ENCODE results near the gene NWD2. TPM values are rescaled to one million over a fixed set of nuclear protein-coding genes. Genes with fewer than 3 reads are reported as not detected.

Gene NWD2
- total RNA-seq, 2 experiments from 2014 or later, result not detected

DNA sequence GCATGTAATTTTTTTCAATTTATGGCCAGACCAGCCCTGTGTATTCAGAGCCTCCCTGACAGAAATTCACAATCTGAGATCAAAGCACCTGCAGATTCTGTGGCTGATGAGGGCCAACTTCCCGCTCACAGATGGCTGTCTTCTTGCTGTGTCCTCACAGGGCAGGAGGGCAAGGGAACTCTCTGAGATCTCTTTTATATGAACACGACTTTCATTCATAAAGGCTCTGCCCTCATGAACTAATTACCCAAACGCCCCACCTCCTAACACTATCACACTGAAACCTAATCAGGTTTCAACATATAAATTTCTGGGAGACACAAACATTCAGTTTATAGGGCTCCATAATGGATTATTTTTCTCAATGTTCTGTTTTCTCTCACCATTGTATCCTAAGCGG lies 192.6 kb downstream of the NWD2 start:
- Mint-ChIP-seq H3K9me3 (ENCODE audit: insufficient read depth) (no peaks in the 10 kb centered on the region), H3K27ac (no peak overlapping the region), H3K36me3 (ENCODE audit: low read depth) (no peaks in the 10 kb centered on the region), H3K27me3 (ENCODE audit: low read depth) (peaks cover 15% of the 10 kb centered on the region), H3K4me1 (ENCODE audit: low read depth) (no peaks in the 10 kb centered on the region), H3K4me3 (no peak overlapping the region)
- ChIA-PET POLR2A (no interaction called here), CTCF (interaction anchor here (0.7 kb wide), 1 partner anchor 17 kb away, joined by 3 read pairs; a partner anchor contains a TSS)
- ATAC-seq, result no peak
- DNase-seq, result no peak

DNA sequence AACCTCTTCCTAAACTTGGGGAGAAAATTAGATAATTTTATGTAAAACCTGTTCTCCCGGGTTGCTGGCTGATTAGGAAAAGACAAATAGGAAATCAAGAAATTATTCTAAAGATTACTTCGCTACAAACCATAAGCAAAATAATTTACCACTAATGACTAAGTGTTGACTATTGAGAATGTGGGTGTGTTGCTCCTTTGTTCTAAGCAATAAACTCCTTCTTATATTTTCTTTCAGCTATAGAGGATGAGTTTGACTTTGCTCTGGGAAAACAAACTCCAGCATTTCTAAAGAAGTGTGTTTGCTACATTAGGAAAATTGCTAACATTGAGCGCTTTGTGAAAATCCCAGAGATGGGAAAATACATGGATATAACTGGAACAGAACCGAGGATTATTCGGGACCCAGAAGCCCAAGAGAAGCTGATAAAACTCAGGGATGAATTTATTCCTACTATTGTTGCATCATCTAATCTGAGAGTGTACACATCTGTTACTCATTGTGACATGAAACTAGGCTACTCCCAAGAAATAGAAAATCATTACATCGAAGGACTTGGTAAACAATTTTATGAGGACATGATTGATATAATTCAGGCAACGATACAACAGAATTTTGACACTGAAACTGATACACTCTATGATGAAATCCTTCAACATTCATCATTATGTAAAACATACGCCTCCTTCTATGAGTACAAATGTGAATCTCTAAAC lies 194.2 kb downstream of the NWD2 start:
- Mint-ChIP-seq H3K4me1 (ENCODE audit: low read depth) (no peaks in the 10 kb centered on the region), H3K27ac (no peak overlapping the region), H3K27me3 (ENCODE audit: low read depth) (peaks cover 16% of the 10 kb centered on the region), H3K36me3 (ENCODE audit: low read depth) (no peaks in the 10 kb centered on the region), H3K4me3 (no peak overlapping the region), H3K9me3 (ENCODE audit: insufficient read depth) (no peaks in the 10 kb centered on the region)
- ATAC-seq (no peak), DNase-seq (no peak)
- POLR2A ChIA-PET, result no interaction called here
- CTCF ChIA-PET, result no interaction called here

DNA sequence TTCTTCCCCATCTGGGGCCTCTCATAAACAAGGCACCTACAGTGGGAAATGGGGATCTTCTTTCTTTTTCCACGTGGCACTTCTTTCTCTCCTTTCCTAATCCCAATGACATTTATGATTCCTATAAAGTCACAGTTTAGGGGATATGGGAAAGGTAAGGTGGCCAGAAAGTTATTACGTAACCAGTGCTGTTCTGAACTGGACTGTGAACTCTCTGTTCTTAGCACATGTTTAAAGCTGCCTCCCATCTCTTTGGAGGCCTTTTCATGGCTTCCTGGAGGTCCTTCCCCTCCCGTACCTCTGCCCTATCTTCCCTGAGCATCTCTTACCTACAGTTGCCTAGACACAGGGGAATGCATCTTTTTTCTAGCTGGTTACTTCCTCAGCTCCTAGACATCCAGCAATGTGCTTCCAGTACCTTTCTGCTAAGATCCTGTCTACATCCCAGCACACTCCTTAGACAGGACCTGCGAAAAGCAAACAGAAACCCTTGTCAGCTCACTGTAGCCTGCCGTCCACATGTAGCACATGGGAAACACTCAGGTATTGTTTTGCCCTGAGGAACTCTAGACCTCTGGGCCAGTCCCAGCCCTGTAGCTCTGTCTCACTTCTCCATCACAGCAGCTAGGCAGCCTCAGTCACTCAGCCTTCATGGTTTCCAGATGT lies 195.4 kb downstream of the NWD2 start:
- no peaks in the 10 kb centered on the region for H3K9me3 Mint-ChIP-seq (ENCODE audit: insufficient read depth)
- ATAC-seq, result no peak
- DNase-seq, result no peak
- H3K27me3 Mint-ChIP-seq (ENCODE audit: low read depth), result peaks cover 12% of the 10 kb centered on the region
- ChIA-PET CTCF (interaction anchor here (1.0 kb wide), 1 partner anchor 13 kb away, joined by 3 read pairs; no protein-coding TSS in a partner anchor), POLR2A (no interaction called here)
- H3K4me3 Mint-ChIP-seq, result no peak overlapping the region
- H3K36me3 Mint-ChIP-seq (ENCODE audit: low read depth), result no peaks in the 10 kb centered on the region
- H3K4me1 Mint-ChIP-seq (ENCODE audit: low read depth), result no peaks in the 10 kb centered on the region
- H3K27ac Mint-ChIP-seq, result no peak overlapping the region

DNA sequence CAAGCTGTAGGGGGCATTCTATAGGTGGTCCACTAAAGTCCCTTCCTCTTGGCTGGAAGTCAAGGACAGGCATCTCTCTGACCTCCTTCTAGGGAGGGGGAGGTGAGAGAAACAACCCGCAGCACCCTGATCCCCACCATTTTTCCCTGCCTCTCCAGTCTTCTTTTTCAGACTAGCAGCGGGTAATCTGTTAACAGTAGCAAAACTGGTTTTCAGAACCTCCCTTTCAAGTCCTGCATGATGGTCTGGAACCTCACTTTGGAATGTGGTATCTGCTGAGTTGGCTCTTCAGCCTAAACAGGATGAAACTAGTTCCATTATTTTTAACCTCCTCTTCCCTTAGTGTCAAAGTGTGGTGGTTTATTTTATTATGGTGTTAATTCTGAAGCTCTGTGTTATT lies 196.0 kb downstream of the NWD2 start:
- ATAC-seq (no peak), DNase-seq (no peak)
- H3K4me3 Mint-ChIP-seq, result no peak overlapping the region
- CTCF ChIA-PET, result interaction anchor here (1.0 kb wide), 1 partner anchor 13 kb away, joined by 3 read pairs; no protein-coding TSS in a partner anchor
- no peaks in the 10 kb centered on the region for H3K9me3 Mint-ChIP-seq (ENCODE audit: insufficient read depth)
- peaks cover 12% of the 10 kb centered on the region for H3K27me3 Mint-ChIP-seq (ENCODE audit: low read depth)
- H3K27ac Mint-ChIP-seq, result no peak overlapping the region
- POLR2A ChIA-PET, result no interaction called here
- no peaks in the 10 kb centered on the region for H3K36me3 Mint-ChIP-seq (ENCODE audit: low read depth)
- no peaks in the 10 kb centered on the region for H3K4me1 Mint-ChIP-seq (ENCODE audit: low read depth)

DNA sequence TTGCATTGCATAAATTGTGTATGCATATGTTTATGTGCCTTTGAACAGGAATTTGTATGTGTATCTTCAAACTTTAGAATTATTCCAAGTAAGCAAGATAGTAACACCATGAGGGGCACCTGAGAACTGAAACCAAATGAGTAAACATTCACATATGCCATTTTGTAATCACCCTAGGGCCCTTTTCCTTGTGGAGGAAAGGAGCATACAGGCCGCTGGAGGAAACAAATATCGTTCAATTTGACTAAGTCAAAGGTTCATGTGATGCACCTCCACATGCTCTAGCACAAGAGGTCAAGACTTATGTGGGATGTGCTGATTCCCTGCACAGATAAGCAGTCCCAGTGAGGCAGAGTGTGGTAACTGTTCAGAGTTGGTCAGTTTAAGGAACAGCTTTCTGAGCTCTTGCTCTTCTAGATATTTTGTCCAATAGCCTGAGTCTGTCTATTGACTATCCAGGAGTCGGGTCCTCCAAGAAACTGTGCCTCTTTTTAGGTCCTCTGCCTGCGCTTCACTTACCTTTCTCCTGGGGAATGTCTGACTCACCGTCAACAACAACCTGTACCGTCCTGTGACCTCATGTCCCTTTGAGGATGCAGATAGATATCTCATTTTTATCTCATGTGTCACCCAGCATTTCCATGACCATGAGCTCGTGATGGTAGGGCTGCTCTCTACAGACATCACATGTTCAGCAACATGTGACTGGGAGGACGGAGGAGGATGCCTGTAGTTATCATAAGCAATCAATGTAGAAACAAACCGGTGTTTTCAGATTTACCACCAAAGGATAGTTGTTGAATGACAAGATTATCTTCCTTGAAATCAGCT lies 196.9 kb downstream of the NWD2 start:
- POLR2A ChIA-PET, result no interaction called here
- H3K9me3 Mint-ChIP-seq (ENCODE audit: insufficient read depth), result no peaks in the 10 kb centered on the region
- H3K4me1 Mint-ChIP-seq (ENCODE audit: low read depth), result no peaks in the 10 kb centered on the region
- ATAC-seq (no peak), DNase-seq (no peak)
- no peak overlapping the region for H3K4me3 Mint-ChIP-seq
- peaks cover 12% of the 10 kb centered on the region for H3K27me3 Mint-ChIP-seq (ENCODE audit: low read depth)
- H3K27ac Mint-ChIP-seq, result no peak overlapping the region
- H3K36me3 Mint-ChIP-seq (ENCODE audit: low read depth), result no peaks in the 10 kb centered on the region
- CTCF ChIA-PET, result interaction anchor here (1.0 to 2.6 kb wide), 2 partner anchors 12 kb away, joined by 3 to 9 read pairs; a partner anchor contains a TSS

DNA sequence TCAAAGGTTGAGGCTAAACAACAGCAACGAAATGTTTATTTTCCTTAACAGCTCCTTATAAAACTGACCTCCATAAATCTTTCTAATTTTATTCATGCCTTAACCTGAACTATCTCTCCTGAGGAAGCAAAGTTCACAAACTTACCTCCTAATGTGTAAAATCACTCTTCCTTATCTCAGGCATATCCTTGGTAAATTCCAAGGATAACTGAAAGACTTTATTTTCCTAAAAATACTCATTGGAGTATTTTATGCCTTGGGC lies 197.4 kb downstream of the NWD2 start:
- peaks cover 12% of the 10 kb centered on the region for H3K27me3 Mint-ChIP-seq (ENCODE audit: low read depth)
- CTCF ChIA-PET, result interaction anchor here (1.2 to 2.6 kb wide), 2 partner anchors 11 to 18 kb away, joined by 3 to 9 read pairs; a partner anchor contains a TSS
- DNase-seq, result no peak
- no peaks in the 10 kb centered on the region for H3K36me3 Mint-ChIP-seq (ENCODE audit: low read depth)
- no peak for ATAC-seq
- POLR2A ChIA-PET, result no interaction called here
- no peak overlapping the region for H3K4me3 Mint-ChIP-seq
- no peaks in the 10 kb centered on the region for H3K4me1 Mint-ChIP-seq (ENCODE audit: low read depth)
- no peaks in the 10 kb centered on the region for H3K9me3 Mint-ChIP-seq (ENCODE audit: insufficient read depth)
- H3K27ac Mint-ChIP-seq, result no peak overlapping the region

DNA sequence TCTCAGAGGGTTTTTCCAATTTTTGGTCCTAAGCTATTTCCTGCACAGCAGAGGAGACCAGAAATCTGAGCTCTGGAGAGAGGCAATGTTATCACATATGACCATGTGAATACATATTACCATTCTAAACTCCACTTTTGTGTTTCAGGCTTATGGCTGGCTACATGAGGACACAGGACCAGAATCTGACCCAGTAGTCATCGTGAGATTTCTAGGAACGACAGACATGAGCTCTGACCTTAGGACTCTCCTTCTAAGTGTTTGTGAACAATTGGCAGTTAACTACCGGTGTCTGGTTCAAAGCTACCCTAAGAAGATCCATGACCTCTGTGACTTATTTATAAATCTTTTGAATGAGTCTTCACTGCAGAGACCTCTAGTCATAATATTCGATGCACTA lies 198.6 kb downstream of the NWD2 start:
- ChIA-PET POLR2A (no interaction called here), CTCF (interaction anchor here (1.2 to 2.6 kb wide), 2 partner anchors 10 to 19 kb away, joined by 3 to 9 read pairs; a partner anchor contains a TSS)
- H3K9me3 Mint-ChIP-seq (ENCODE audit: insufficient read depth), result no peaks in the 10 kb centered on the region
- H3K36me3 Mint-ChIP-seq (ENCODE audit: low read depth), result no peaks in the 10 kb centered on the region
- H3K4me1 Mint-ChIP-seq (ENCODE audit: low read depth), result no peaks in the 10 kb centered on the region
- H3K4me3 Mint-ChIP-seq, result no peak overlapping the region
- no peak overlapping the region for H3K27ac Mint-ChIP-seq
- ATAC-seq (no peak), DNase-seq (no peak)
- H3K27me3 Mint-ChIP-seq (ENCODE audit: low read depth), result peaks cover 19% of the 10 kb centered on the region

DNA sequence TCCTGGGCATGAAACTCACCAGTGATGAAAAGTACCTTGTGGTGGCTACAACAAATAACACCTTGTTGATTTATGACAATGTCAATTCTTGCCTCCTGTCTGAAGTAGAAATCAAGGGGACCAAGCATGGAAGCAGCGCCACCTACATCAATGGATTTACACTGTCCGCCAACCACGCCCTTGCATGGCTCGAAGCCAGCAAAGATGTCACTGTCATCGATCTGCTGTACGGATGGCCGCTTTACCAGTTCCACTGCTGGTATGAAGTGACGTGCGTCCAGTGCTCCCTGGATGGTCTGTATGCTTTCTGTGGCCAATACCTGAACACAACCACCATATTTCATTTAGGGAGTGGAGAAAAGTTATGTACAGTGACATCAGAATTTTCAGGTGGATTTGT lies 200.5 kb downstream of the NWD2 start:
- H3K4me1 Mint-ChIP-seq (ENCODE audit: low read depth), result no peaks in the 10 kb centered on the region
- no peak for ATAC-seq
- no peaks in the 10 kb centered on the region for H3K9me3 Mint-ChIP-seq (ENCODE audit: insufficient read depth)
- POLR2A ChIA-PET, result no interaction called here
- H3K27ac Mint-ChIP-seq, result no peak overlapping the region
- H3K4me3 Mint-ChIP-seq, result no peak overlapping the region
- H3K27me3 Mint-ChIP-seq (ENCODE audit: low read depth), result peaks cover 16% of the 10 kb centered on the region
- H3K36me3 Mint-ChIP-seq (ENCODE audit: low read depth), result no peaks in the 10 kb centered on the region
- CTCF ChIA-PET, result interaction anchor here (0.8 kb wide), 1 partner anchor 8 kb away, joined by 3 read pairs; no protein-coding TSS in a partner anchor
- DNase-seq, result no peak

DNA sequence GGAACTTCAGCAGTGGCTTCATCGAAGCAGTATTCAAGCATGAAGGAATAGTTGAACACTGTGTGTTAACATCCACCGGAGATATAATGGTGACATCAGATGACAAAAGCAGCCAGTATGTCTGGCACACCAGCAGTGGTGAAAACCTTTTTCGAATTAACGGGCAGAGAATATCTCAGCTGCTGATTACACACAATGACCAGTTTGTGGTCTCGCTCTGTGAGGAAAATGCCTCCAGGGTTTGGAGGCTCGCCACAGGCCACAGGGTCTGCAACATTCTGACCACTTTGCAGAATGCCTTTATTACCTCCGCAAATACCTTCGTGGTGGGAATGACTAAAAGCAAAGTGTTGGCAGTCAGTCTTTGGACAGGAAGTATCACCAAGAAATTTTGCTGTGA lies 201.5 kb downstream of the NWD2 start:
- H3K4me3 Mint-ChIP-seq, result no peak overlapping the region
- H3K4me1 Mint-ChIP-seq (ENCODE audit: low read depth), result no peaks in the 10 kb centered on the region

DNA sequence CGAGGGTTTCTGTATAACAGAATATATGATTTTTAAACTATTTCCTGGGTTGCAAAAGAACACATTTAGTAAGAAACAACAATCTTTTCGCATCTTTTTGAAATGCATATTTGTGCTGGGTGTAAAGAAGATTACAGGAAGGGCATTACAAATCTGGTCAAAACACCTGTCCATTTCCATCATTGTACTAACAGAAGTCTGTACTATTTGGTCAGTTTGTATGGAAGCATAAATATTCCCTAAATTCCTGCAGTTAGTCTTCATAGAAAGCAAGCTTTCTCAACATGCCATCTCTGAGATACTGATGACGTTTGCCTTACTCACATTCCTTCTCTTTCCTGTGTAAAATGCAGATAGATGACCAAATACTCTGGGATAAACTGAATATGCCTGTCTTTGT lies 203.3 kb downstream of the NWD2 start:
- DNase-seq (no peak), ATAC-seq (no peak)
- Mint-ChIP-seq H3K4me3 (no peak overlapping the region), H3K27me3 (ENCODE audit: low read depth) (peaks cover 21% of the 10 kb centered on the region), H3K9me3 (ENCODE audit: insufficient read depth) (no peaks in the 10 kb centered on the region), H3K36me3 (ENCODE audit: low read depth) (no peaks in the 10 kb centered on the region), H3K27ac (no peak overlapping the region), H3K4me1 (ENCODE audit: low read depth) (peaks cover 2% of the 10 kb centered on the region)
- CTCF ChIA-PET, result interaction anchor here (1.4 kb wide), 1 partner anchor 119 kb away, joined by 3 read pairs; no protein-coding TSS in a partner anchor
- POLR2A ChIA-PET, result no interaction called here

More for the DNA sequence above, 201.5 kb downstream of the NWD2 start:
- no peak overlapping the region for H3K27ac Mint-ChIP-seq
- DNase-seq, result no peak
- no peaks in the 10 kb centered on the region for H3K9me3 Mint-ChIP-seq (ENCODE audit: insufficient read depth)
- ChIA-PET CTCF (interaction anchor here (1.0 kb wide), 1 partner anchor 11 kb away, joined by 3 read pairs; no protein-coding TSS in a partner anchor), POLR2A (no interaction called here)
- no peak for ATAC-seq
- H3K36me3 Mint-ChIP-seq (ENCODE audit: low read depth), result no peaks in the 10 kb centered on the region
- peaks cover 19% of the 10 kb centered on the region for H3K27me3 Mint-ChIP-seq (ENCODE audit: low read depth)

DNA sequence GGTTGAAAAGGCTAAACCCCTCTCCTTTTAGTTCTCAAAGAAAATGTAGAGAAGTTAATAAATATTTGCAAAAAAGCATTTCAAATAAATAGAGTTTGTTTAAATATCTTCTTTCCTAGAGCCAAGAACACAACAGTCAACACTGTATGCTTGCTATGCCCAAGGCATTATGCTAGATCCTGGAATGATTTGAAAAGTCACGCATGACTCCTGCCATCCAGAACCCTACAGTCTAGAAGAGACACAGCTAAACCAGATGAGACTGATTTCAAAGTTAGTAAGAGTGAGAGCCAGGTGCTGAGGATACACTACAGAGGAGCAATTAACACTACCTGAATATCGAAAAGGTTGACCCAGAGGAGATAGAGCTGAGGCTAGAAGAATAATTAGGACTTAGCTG lies 205.8 kb downstream of the NWD2 start:
- peaks cover 42% of the 10 kb centered on the region for H3K27me3 Mint-ChIP-seq (ENCODE audit: low read depth)
- no peaks in the 10 kb centered on the region for H3K36me3 Mint-ChIP-seq (ENCODE audit: low read depth)
- H3K27ac Mint-ChIP-seq, result no peak overlapping the region
- ChIA-PET CTCF (interaction anchor here (1.0 kb wide), 1 partner anchor 22 kb away, joined by 3 read pairs; no protein-coding TSS in a partner anchor), POLR2A (no interaction called here)
- no peak overlapping the region for H3K4me3 Mint-ChIP-seq
- ATAC-seq (no peak), DNase-seq (no peak)
- H3K9me3 Mint-ChIP-seq (ENCODE audit: insufficient read depth), result no peaks in the 10 kb centered on the region
- H3K4me1 Mint-ChIP-seq (ENCODE audit: low read depth), result peaks cover 13% of the 10 kb centered on the region

DNA sequence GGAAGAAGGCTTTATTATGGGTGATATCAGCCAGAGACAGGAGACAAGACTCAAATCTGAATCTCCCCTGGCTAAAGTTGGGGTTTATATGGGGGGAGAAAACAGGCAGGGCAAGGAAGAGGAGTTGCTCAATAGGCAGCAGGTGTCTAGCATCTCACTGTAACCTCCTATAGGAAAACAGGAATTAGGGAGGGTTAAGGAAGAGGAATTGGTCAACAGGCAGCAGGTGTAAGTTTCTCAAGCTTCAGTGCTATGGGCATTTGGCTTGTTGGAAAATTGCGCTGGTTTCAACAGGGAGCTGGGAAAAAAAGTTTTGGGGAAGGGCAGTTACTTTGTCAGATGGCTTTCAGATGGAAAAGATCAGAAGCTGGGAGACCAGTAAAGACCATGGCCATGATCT lies 206.4 kb downstream of the NWD2 start:
- no peak overlapping the region for H3K4me3 Mint-ChIP-seq
- peaks cover 47% of the 10 kb centered on the region for H3K27me3 Mint-ChIP-seq (ENCODE audit: low read depth)
- H3K4me1 Mint-ChIP-seq (ENCODE audit: low read depth), result peaks cover 13% of the 10 kb centered on the region
- DNase-seq, result no peak
- CTCF ChIA-PET, result interaction anchor here (1.0 kb wide), 1 partner anchor 23 kb away, joined by 3 read pairs; no protein-coding TSS in a partner anchor
- H3K9me3 Mint-ChIP-seq (ENCODE audit: insufficient read depth), result no peaks in the 10 kb centered on the region
- POLR2A ChIA-PET, result no interaction called here
- H3K27ac Mint-ChIP-seq, result no peak overlapping the region
- H3K36me3 Mint-ChIP-seq (ENCODE audit: low read depth), result no peaks in the 10 kb centered on the region
- ATAC-seq, result no peak

Measured in activated CD8-positive, alpha-beta T cell treated with anti-CD3 and anti-CD28 coated beads, Interleukin-2, amount 10 ng/mL, durations not matched to agents 7 days and 5 days (primary cell).